ENCODE results near the gene CUL4A.

The CUL4A gene

GRCh38 chr13:113210833-113211232 is 1.4 kb downstream of the CUL4A start:
- H3K27ac ChIP-seq (ENCODE audit: low read length), result no peak overlapping the region
- peak overlapping the region; percentile 82 for H3K4me3 ChIP-seq (ENCODE audit: low read length)
- H3K27me3 ChIP-seq (ENCODE audit: insufficient read depth, low read length), result no peaks in the 10 kb centered on the region
- no peaks in the 10 kb centered on the region for H3K9me3 ChIP-seq (ENCODE audit: insufficient read depth, low read depth, low read length)
- H3K9ac ChIP-seq (ENCODE audit: low read depth, low read length), result peak overlapping the region; percentile 84; the same call in 1 of the 2 replicates
- H3K36me3 ChIP-seq (ENCODE audit: insufficient read depth, low read depth, low read length), result peaks cover 38% of the 10 kb centered on the region
- H3K4me1 ChIP-seq (ENCODE audit: insufficient read depth, low read length), result peaks cover 15% of the 10 kb centered on the region

- H3K9me3 ChIP-seq (ENCODE audit: insufficient read depth, low read depth, low read length), result no peaks in the 10 kb centered on the region
- peaks cover 24% of the 10 kb centered on the region for H3K4me1 ChIP-seq (ENCODE audit: insufficient read depth, low read length)
- peaks cover 28% of the 10 kb centered on the region for H3K36me3 ChIP-seq (ENCODE audit: insufficient read depth, low read depth, low read length)
- no peak overlapping the region for H3K27ac ChIP-seq (ENCODE audit: low read length)
- H3K4me3 ChIP-seq (ENCODE audit: low read length), result no peak overlapping the region; the same call in 1 of the 2 replicates
- no peak overlapping the region for H3K9ac ChIP-seq (ENCODE audit: low read depth, low read length)
- no peaks in the 10 kb centered on the region for H3K27me3 ChIP-seq (ENCODE audit: insufficient read depth, low read length)
These were observed 2.4 kb downstream of the CUL4A start for GRCh38 chr13:113211774-113212173.

- Histone ChIP-seq H3K9ac (ENCODE audit: low read depth, low read length) (peak overlapping the region; percentile 56; the same call in 1 of the 2 replicates), H3K36me3 (ENCODE audit: insufficient read depth, low read depth, low read length) (peaks cover 50% of the 10 kb centered on the region), H3K9me3 (ENCODE audit: insufficient read depth, low read depth, low read length) (no peaks in the 10 kb centered on the region), H3K27me3 (ENCODE audit: insufficient read depth, low read length) (no peaks in the 10 kb centered on the region), H3K27ac (ENCODE audit: low read length) (peak overlapping the region; percentile 6), H3K4me3 (ENCODE audit: low read length) (peak overlapping the region; percentile 38), H3K4me1 (ENCODE audit: insufficient read depth, low read length) (peaks cover 21% of the 10 kb centered on the region)
These were observed 7.0 kb downstream of the CUL4A start for GRCh38 chr13:113216254-113217048.

GRCh38 chr13:113218586-113218985 is 9.2 kb downstream of the CUL4A start:
- H3K27ac ChIP-seq (ENCODE audit: low read length), result no peak overlapping the region
- no peaks in the 10 kb centered on the region for H3K9me3 ChIP-seq (ENCODE audit: insufficient read depth, low read depth, low read length)
- H3K4me3 ChIP-seq (ENCODE audit: low read length), result no peak overlapping the region
- no peaks in the 10 kb centered on the region for H3K27me3 ChIP-seq (ENCODE audit: insufficient read depth, low read length)
- H3K36me3 ChIP-seq (ENCODE audit: insufficient read depth, low read depth, low read length), result peaks cover 59% of the 10 kb centered on the region
- peaks cover 21% of the 10 kb centered on the region for H3K4me1 ChIP-seq (ENCODE audit: insufficient read depth, low read length)
- no peak overlapping the region for H3K9ac ChIP-seq (ENCODE audit: low read depth, low read length)

GRCh38 chr13:113219256-113219940 is 10.0 kb downstream of the CUL4A start:
- H3K9ac ChIP-seq (ENCODE audit: low read depth, low read length), result no peak overlapping the region
- no peaks in the 10 kb centered on the region for H3K27me3 ChIP-seq (ENCODE audit: insufficient read depth, low read length)
- no peak overlapping the region for H3K27ac ChIP-seq (ENCODE audit: low read length)
- H3K4me1 ChIP-seq (ENCODE audit: insufficient read depth, low read length), result peaks cover 21% of the 10 kb centered on the region
- H3K4me3 ChIP-seq (ENCODE audit: low read length), result no peak overlapping the region
- H3K36me3 ChIP-seq (ENCODE audit: insufficient read depth, low read depth, low read length), result peaks cover 65% of the 10 kb centered on the region
- H3K9me3 ChIP-seq (ENCODE audit: insufficient read depth, low read depth, low read length), result no peaks in the 10 kb centered on the region

- Histone ChIP-seq H3K4me3 (ENCODE audit: low read length) (no peak overlapping the region), H3K4me1 (ENCODE audit: insufficient read depth, low read length) (peaks cover 21% of the 10 kb centered on the region), H3K36me3 (ENCODE audit: insufficient read depth, low read depth, low read length) (peaks cover 67% of the 10 kb centered on the region), H3K27ac (ENCODE audit: low read length) (no peak overlapping the region), H3K9me3 (ENCODE audit: insufficient read depth, low read depth, low read length) (no peaks in the 10 kb centered on the region), H3K27me3 (ENCODE audit: insufficient read depth, low read length) (no peaks in the 10 kb centered on the region), H3K9ac (ENCODE audit: low read depth, low read length) (no peak overlapping the region)
These were observed 10.8 kb downstream of the CUL4A start for GRCh38 chr13:113220141-113220598.

- Histone ChIP-seq H3K9me3 (ENCODE audit: insufficient read depth, low read depth, low read length) (no peaks in the 10 kb centered on the region), H3K27me3 (ENCODE audit: insufficient read depth, low read length) (no peaks in the 10 kb centered on the region), H3K4me3 (ENCODE audit: low read length) (no peak overlapping the region), H3K4me1 (ENCODE audit: insufficient read depth, low read length) (peaks cover 18% of the 10 kb centered on the region), H3K36me3 (ENCODE audit: insufficient read depth, low read depth, low read length) (peaks cover 74% of the 10 kb centered on the region), H3K9ac (ENCODE audit: low read depth, low read length) (no peak overlapping the region), H3K27ac (ENCODE audit: low read length) (no peak overlapping the region)
These were observed 11.5 kb downstream of the CUL4A start for GRCh38 chr13:113220877-113221276.

- peaks cover 96% of the 10 kb centered on the region for H3K36me3 ChIP-seq (ENCODE audit: insufficient read depth, low read depth, low read length)
These were observed 13.7 kb downstream of the CUL4A start for GRCh38 chr13:113223070-113223469.

GRCh38 chr13:113224486-113224885 is 15.1 kb downstream of the CUL4A start:
- H3K4me1 ChIP-seq (ENCODE audit: insufficient read depth, low read length), result no peaks in the 10 kb centered on the region
- no peak overlapping the region for H3K27ac ChIP-seq (ENCODE audit: low read length)
- no peaks in the 10 kb centered on the region for H3K9me3 ChIP-seq (ENCODE audit: insufficient read depth, low read depth, low read length)
- no peak overlapping the region for H3K9ac ChIP-seq (ENCODE audit: low read depth, low read length)
- no peak overlapping the region for H3K4me3 ChIP-seq (ENCODE audit: low read length)
- no peaks in the 10 kb centered on the region for H3K27me3 ChIP-seq (ENCODE audit: insufficient read depth, low read length)
- H3K36me3 ChIP-seq (ENCODE audit: insufficient read depth, low read depth, low read length), result peaks cover 94% of the 10 kb centered on the region

More at GRCh38 chr13:113223070-113223469, 13.7 kb downstream of the CUL4A start:
- no peaks in the 10 kb centered on the region for H3K4me1 ChIP-seq (ENCODE audit: insufficient read depth, low read length)
- H3K27me3 ChIP-seq (ENCODE audit: insufficient read depth, low read length), result no peaks in the 10 kb centered on the region
- H3K9ac ChIP-seq (ENCODE audit: low read depth, low read length), result no peak overlapping the region
- H3K4me3 ChIP-seq (ENCODE audit: low read length), result no peak overlapping the region
- no peaks in the 10 kb centered on the region for H3K9me3 ChIP-seq (ENCODE audit: insufficient read depth, low read depth, low read length)
- no peak overlapping the region for H3K27ac ChIP-seq (ENCODE audit: low read length)

- H3K36me3 ChIP-seq (ENCODE audit: insufficient read depth, low read depth, low read length), result peaks cover 94% of the 10 kb centered on the region
These were observed 16.1 kb downstream of the CUL4A start for GRCh38 chr13:113225515-113225914.

GRCh38 chr13:113226873-113227450 is 17.5 kb downstream of the CUL4A start:
- Histone ChIP-seq H3K4me3 (ENCODE audit: low read length) (no peak overlapping the region), H3K27ac (ENCODE audit: low read length) (no peak overlapping the region), H3K27me3 (ENCODE audit: insufficient read depth, low read length) (no peaks in the 10 kb centered on the region), H3K4me1 (ENCODE audit: insufficient read depth, low read length) (no peaks in the 10 kb centered on the region), H3K36me3 (ENCODE audit: insufficient read depth, low read depth, low read length) (peaks cover 92% of the 10 kb centered on the region), H3K9me3 (ENCODE audit: insufficient read depth, low read depth, low read length) (no peaks in the 10 kb centered on the region), H3K9ac (ENCODE audit: low read depth, low read length) (no peak overlapping the region)

More at GRCh38 chr13:113225515-113225914, 16.1 kb downstream of the CUL4A start:
- H3K9me3 ChIP-seq (ENCODE audit: insufficient read depth, low read depth, low read length), result no peaks in the 10 kb centered on the region
- H3K4me3 ChIP-seq (ENCODE audit: low read length), result no peak overlapping the region
- H3K27me3 ChIP-seq (ENCODE audit: insufficient read depth, low read length), result no peaks in the 10 kb centered on the region
- H3K27ac ChIP-seq (ENCODE audit: low read length), result no peak overlapping the region
- no peak overlapping the region for H3K9ac ChIP-seq (ENCODE audit: low read depth, low read length)
- H3K4me1 ChIP-seq (ENCODE audit: insufficient read depth, low read length), result no peaks in the 10 kb centered on the region
